Mucosa of descending colon (tissue), 3 donors: ENCODE measurements around the gene FBXO42. TPM values are rescaled to one million over a fixed set of nuclear protein-coding genes. Genes with fewer than 3 reads are reported as not detected.

Source experiments
- ATAC-seq: fragments of 200-7000 bp; cut with Tn5 transposase; one replicate; pipeline ENCODE4 v1.9.1; 2020; ENCODE audit warnings: mild to moderate bottlenecking, moderate library complexity
- DNase-seq, 3 donors: peaks; one replicate each; pipeline ENCODE4 v3.0.0-alpha.2; 2020
- H3K36me3 ChIP-seq: fragments of 200-600 bp; one replicate; pipeline ENCODE4 v1.8.0; 2021; ENCODE audit warnings: low read depth, mild to moderate bottlenecking
- H3K4me1 ChIP-seq: fragments of 200-600 bp; one replicate; pipeline ENCODE4 v1.8.0; 2021; ENCODE audit warnings: low read depth, mild to moderate bottlenecking
- H3K4me3 ChIP-seq: fragments of 200-600 bp; one replicate; pipeline ENCODE4 v1.8.0; 2021; ENCODE audit warnings: mild to moderate bottlenecking
- H3K9me3 ChIP-seq: fragments of 200-600 bp; one replicate; pipeline ENCODE4 v1.8.0; 2021; ENCODE audit warnings: mild to moderate bottlenecking
- intact Hi-C, 2 donors: fragments of 100-400 bp; cut with DNase I in 1 of 2; cut with micrococcal nuclease in 1 of 2; formaldehyde crosslinking; loops; one replicate each; pipeline versions ENCODE4 v1.11.0 to v1.11.1; 2022; cut with DNase I, micrococcal nuclease
- total RNA-seq, 3 donors: library from RNA; stranded (reverse); fragmentation: NEBNext Ultra II Directional in 2 of 3; extraction: Animal tissue kit (Norgen Biotek cat#: 25700) in 2 of 3; gene quantifications; one replicate each; pipeline versions ENCODE4 v1.2.1 to v1.2.4, GENCODE V29; 2021 to 2023
- TF ChIP-seq, protein P1 (sequence below): fragments of 200-600 bp; IDR thresholded peaks from one replicate; pipeline ENCODE4 v1.8.0; 2022; ENCODE audit warnings: antibody characterized with exemption, mild to moderate bottlenecking
- donor health status: DM: no; HTN: no; CAD: no; lungs with moderate emphysema.
- donor health status: DM: no; HTN: no; CAD: no.
- donor health status: DM: no; HTN: yes; CAD: no.

The FBXO42 gene
- total RNA-seq, 3 donors from 2014 or later = 12.9 to 20.6 (median 16.3) TPM

DNA sequence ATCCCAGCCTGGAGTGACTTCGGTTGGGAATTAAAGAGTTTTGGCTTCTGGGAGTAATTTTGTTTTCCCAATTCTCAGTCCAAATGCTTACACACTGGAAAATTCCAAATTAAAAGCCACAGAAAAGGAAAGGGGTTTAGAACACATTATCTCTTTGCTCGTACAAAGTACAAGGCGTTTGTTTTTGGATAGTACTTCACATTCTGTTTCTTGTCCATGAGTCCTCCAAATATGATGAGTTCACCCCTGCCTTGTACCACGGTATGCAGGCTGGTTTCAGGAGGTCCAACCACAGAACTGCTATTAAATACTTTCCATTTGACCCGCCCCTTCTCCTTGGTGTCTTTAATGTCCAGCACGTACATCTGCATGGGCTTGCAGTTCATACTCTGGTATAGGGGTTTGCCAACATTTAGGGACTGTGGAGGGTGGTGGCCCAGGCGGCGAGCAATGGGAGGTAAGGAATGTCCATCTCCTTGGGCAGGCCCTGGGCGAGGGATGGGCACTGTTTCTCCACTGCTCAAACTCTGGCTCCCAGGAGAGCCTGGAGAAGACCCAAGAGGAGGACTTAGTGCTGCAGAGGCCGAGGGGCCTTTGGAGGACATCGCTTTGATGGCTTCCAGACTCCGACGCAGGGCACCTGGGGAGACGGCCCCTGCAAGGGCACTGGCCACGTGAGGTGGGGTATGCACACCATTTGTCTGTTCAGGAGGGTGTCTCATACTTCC lies 101.6 kb downstream of the FBXO42 start:
- no peak for ATAC-seq
- H3K4me3 ChIP-seq = no peak overlapping the region
- no peak for DNase-seq
- no peaks in the 10 kb centered on the region for H3K36me3 ChIP-seq
- intact Hi-C loops = no loop called here
- TF ChIP-seq, protein P1, sequence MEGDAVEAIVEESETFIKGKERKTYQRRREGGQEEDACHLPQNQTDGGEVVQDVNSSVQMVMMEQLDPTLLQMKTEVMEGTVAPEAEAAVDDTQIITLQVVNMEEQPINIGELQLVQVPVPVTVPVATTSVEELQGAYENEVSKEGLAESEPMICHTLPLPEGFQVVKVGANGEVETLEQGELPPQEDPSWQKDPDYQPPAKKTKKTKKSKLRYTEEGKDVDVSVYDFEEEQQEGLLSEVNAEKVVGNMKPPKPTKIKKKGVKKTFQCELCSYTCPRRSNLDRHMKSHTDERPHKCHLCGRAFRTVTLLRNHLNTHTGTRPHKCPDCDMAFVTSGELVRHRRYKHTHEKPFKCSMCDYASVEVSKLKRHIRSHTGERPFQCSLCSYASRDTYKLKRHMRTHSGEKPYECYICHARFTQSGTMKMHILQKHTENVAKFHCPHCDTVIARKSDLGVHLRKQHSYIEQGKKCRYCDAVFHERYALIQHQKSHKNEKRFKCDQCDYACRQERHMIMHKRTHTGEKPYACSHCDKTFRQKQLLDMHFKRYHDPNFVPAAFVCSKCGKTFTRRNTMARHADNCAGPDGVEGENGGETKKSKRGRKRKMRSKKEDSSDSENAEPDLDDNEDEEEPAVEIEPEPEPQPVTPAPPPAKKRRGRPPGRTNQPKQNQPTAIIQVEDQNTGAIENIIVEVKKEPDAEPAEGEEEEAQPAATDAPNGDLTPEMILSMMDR = no peak
- H3K4me1 ChIP-seq = peaks cover 17% of the 10 kb centered on the region
- no peaks in the 10 kb centered on the region for H3K9me3 ChIP-seq

DNA sequence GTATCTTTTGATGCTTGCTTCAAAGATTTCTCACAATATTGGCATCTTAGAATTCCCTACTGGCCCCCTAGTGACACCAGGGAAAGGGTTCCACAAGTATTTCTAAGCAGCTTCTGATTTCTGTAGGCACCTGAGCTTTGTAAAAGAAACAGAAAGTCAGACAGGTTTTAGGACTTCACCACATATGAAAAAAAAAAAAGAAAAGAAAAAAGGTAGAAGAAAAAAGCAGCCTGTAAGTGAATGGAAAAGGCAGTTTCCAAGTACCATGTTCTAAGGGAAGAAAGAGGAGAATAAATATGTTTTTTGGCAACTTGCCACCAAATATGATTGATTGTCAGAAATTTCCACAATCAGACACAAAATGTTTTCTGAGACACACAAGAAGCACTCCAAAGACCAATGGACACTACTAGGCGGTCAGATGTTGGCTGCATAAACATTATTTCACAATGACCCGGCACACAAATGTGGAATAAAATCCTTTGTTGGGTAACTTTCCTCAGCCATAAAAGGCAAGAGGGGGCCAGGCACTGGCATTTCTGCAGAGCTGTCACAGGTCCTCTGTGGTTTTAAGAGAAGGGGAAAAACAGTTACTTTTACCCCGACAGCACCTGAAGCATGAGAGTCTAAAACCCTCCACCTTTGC lies 102.6 kb downstream of the FBXO42 start:
- TF ChIP-seq, protein P1 = no peak
- no peaks in the 10 kb centered on the region for H3K36me3 ChIP-seq
- H3K9me3 ChIP-seq = no peaks in the 10 kb centered on the region
- ATAC-seq = no peak
- peaks cover 17% of the 10 kb centered on the region for H3K4me1 ChIP-seq
- H3K4me3 ChIP-seq = no peak overlapping the region
- intact Hi-C loops = loop anchor here in 1 of 2 donors (10.0 kb wide), 2 partner anchors 55 to 175 kb away; partner anchors contain the start of gene FAM131C
- DNase-seq = no peak

DNA sequence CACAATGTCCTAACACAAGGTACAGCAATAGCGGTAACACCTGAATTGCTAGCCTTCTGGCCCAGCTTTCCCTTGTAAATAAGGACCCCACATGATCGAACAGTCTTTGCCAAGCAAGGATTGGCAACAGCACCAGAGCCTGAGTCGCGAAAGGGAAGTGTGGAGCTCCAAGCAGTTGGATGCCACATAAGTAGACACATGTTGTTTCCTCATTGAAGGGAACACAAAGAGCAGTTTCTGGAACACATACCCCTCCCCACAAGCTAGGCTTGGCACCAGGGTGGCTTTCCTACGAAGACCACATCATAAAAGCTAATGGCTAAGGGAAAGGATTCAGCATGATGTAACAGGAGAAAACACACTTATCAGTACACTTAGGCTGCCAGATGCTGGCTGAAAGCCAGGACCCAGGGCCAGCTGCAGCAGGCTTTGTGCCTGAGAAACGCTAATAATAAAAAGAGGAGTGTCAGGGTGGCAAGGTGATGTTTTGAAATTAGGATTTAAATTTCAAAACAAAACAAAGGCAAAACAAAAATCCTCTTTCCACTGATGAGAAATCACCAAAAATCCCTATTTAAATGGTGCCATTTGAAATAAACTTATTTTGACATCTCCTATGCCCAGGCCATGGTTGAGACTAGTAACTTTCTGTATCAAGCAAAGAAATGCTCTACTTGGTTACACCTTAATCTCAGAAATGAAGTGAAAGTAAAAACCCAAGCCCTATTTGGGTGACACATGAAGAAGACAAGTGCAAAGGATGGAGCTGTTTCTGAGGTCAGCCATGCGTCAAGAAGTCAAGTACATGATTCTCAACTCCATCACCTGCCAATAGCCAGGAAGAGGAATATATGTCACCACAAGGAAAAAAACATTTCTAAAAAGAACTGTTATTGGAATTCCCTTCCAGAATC lies 103.4 kb downstream of the FBXO42 start:
- intact Hi-C loops = loop anchor here in 1 of 2 donors (10.0 kb wide), 2 partner anchors 54 to 174 kb away; partner anchors contain the start of gene FAM131C
- ATAC-seq (peak; percentile 81), DNase-seq (peak; percentile 80 to 86 (median 80))
- H3K4me3 ChIP-seq = no peak overlapping the region
- peaks cover 22% of the 10 kb centered on the region for H3K4me1 ChIP-seq
- H3K9me3 ChIP-seq = no peaks in the 10 kb centered on the region
- TF ChIP-seq, protein P1 = no peak
- H3K36me3 ChIP-seq = no peaks in the 10 kb centered on the region

DNA sequence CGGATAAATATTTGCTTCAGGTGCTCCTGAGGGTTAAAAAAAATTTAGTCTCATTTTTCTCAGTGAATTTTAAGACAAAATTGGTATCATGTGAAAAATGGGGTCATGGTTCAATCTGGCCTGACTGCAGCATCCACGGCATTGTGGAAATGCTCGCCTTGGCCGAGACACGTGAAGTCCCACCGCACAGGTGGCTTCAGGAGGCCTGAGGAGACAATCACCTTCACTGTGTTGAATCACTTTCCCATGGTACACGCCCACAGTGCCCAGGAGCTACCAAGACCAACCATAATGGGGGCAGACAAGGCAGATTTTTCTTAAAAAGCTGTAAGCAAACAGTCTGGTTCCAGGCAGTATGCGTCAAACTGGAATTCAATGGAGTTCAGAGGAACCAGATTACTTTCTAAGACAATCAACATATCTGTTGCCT lies 104.3 kb downstream of the FBXO42 start:
- Histone ChIP-seq H3K4me3 (no peak overlapping the region), H3K36me3 (no peaks in the 10 kb centered on the region), H3K9me3 (no peaks in the 10 kb centered on the region), H3K4me1 (peaks cover 22% of the 10 kb centered on the region)
- DNase-seq (no peak), ATAC-seq (peak; percentile 12)
- intact Hi-C loops = loop anchor here in 1 of 2 donors (10.0 kb wide), 2 partner anchors 53 to 173 kb away; partner anchors contain the start of gene FAM131C
- TF ChIP-seq, protein P1 = no peak

DNA sequence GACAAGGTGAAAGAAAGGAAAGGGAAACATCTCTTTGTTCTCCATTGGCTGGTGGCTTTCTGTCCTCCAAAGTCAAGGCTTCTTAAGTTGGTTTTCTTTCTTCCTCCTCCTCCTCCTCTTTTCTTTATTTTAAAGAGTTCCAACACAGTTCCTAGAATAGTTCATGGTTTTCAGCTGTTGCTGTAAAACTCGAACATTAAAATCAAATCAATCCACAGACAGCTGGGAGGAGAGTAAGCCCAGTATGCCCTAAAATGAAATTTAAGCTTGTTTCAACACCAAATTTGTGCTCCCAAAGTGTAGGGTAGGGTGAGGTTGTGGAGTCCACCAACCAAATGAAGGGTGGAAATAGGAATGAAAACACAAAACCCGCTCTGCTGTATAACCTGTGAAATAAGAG lies 104.8 kb downstream of the FBXO42 start:
- no peaks in the 10 kb centered on the region for H3K9me3 ChIP-seq
- peaks cover 22% of the 10 kb centered on the region for H3K4me1 ChIP-seq
- no peak for DNase-seq
- intact Hi-C loops = loop anchor here in 1 of 2 donors (10.0 kb wide), 2 partner anchors 53 to 173 kb away; partner anchors contain the start of gene FAM131C
- no peak overlapping the region for H3K4me3 ChIP-seq
- no peak for ATAC-seq
- no peaks in the 10 kb centered on the region for H3K36me3 ChIP-seq
- TF ChIP-seq, protein P1 = no peak
